Tongue (tissue), 2 donors: Measurements from ENCODE around the gene KCNQ1. TPM values are rescaled to one million over a fixed set of nuclear protein-coding genes. Genes with fewer than 3 reads are reported as not detected.

Experiments used
- DNase-seq: peaks from one replicate; pipeline ENCODE4 v3.0.0-alpha.2; 2015
- total RNA-seq: library from RNA; depleted of rRNA; stranded (reverse); fragments of >200 nt; gene quantifications from one replicate; pipeline ENCODE4 v1.2.3, GENCODE V29; 2014

Gene KCNQ1
- total RNA-seq, 1 donor from 2014 or later: 2.6 TPM

- DNase-seq: no peak
These were observed 109.1 kb downstream of the KCNQ1 start for GRCh38 chr11:2553886-2554285.

GRCh38 chr11:2554338-2555207, 109.8 kb downstream of the KCNQ1 start:
- DNase-seq: no peak

GRCh38 chr11:2555336-2555735, 110.5 kb downstream of the KCNQ1 start:
- DNase-seq: no peak

DNA sequence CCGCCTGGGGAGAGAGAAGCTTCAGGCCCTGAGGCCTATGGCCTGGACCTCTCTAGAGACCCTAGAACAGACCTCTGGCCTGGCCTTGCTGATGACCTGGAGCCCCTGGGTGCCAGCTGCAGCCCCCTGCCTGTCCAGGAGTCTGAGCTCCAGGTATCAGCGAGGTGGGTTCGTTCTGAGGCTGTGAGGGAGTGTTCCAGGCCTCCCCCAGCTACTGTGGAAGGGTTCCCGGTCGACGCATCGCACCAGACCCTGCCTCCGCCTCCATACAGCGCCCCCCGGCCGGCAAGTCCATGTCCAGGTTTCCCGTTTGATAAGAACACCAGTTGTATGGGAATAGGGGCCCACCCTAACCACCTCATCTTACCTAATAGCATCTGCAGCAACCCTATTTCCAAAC, 111.1 kb downstream of the KCNQ1 start:
- no peak for DNase-seq

DNA sequence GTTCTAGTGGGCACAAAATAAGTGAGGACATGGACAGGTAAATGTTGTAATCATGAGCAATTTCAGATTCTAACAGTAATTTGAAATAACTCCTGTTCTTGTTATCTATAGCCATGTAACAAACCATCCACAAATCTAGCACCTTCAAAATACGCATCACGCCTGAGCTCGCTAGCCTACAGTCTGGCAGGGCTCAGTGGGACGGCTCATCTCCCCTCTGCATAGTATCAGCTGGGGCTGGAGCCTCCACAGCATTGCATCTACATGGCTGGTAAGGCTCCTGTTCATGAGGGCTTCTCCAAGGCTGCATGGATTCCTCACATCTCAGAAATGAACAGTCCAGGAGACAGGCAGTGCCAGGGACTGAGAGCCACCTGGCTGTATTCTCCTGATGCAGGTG, 112.6 kb downstream of the KCNQ1 start:
- no peak for DNase-seq

DNA sequence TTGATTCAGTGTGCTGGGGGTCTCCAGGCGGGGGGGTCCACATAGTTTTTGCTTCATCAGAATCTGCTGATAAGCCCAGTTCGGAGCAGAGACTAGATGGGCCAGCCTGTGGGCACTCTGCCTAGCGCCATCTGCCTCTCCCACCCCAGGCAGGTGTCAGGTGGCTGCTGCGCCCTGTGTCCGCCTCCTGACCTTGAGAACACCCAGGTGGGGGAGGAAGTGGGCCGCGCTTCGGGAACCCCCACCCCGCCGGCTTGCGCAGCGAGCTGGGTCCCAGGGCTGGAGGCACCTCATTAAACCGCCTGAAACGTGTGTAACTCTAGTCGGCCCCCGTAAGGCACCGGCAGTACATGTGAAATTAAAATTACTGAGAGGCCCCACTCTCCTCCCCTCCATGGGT, 113.6 kb downstream of the KCNQ1 start:
- no peak for DNase-seq

DNA sequence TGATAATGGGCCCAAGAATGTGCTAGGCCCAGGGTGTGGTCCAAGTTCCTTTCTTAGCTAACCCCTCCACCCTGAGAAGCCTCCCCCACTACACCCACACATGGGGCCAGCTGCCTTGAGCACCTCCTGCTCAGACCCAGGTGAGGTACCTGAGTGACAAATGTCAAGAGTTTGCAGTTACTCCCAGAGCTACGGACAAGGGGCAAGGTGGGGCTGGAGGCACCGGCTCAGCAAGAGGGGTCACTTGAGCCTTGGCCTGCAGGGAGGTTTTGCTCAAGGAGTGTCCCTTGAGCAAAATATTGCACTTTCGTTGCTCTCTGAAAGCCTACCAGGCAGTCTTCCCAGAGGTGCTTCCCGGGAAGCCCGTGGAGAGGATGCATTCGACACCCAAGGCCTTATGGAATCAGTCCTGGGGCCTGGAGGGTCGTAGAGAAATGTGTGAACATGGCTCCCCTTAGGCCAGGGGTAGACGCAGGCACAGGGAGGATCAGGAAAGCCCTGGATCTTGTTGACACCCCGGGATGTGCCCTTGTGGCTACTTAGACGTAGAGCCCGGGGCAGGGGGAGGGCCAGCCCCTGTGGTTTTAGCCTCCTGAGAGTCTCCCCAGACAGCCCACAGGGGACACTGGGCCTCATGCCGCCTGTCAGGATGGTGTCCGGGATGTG, 114.2 kb downstream of the KCNQ1 start:
- no peak for DNase-seq

DNA sequence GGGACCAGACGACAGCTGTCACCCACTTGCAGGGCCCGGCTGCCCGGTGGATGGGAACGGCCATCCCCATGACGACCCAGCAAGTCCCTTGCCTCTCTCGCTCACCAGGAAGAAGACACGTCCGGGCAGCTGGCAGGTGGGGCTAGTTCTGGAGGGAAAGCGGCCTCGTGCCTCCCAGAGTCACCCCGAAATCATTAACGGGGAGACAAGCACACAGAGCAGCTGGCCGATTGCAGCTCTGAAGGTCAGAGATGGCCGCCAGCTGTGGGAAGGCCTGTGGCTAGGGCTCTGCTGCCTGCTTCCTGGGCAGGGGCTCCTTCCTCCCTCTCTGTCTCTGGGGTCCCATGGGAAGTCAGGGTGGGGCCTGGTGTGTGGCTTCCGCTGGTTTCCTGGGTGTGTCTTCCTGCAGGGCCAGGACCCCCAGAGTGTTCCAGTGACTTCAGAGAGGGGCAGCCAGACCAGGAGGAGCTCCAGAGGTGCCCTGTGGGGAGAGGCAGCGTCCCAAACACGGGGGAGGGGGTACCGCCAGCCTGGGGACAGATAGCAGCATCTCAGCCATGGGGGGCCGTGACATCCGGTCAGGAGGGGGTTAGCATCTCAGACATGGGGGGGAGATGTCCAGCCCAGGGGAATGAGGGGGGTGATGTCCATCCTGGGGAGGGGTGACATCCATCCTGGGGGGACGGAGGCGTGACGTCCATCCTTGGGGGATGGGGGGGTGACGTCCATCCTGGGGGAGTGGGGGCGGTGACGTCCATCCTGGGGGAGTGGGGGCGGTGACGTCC, 114.9 kb downstream of the KCNQ1 start:
- no peak for DNase-seq

DNA sequence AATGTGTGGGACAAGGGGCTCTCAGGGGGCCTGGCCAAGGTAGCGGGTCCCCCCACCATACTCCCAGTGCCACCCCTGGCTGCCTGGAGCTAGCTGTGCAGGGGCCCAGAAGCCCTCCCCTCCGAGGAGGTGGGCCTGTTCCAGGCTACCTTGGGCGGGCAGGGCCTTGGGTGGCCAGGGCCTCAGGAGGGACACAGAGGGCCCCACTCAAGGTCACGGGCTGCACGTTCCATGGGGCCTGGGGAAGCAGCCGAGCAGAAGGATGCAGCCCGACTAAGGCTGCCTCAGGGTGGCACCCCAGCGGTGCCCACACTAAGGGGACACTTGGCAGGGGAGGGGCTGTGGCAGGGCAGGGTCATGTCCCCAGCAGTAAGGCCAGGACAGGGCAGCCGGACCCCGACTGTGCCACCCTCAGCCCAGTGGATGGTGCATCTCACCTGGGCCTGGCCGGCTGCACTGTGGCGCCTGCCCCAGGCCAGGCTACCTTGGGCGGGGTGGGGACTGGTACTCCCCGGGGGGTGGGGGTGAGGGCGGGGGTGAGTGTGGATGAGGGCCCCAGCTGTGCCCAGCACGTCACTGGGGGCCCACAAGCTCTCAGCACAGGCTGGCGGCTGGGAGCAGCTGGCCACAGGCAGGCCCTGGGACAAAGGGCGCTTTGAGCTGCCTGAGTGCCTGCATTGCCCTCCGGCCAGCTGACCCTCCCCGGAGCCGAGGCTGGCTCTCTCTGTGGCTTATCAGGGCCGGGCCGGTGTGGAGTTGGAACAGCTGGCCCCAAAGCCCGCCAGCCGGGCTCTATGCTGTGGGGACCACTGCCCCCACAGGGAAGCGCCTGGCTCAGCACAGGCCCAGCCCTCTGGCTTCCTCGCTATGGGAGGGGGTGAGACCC, 117.1 kb downstream of the KCNQ1 start:
- DNase-seq: peak; percentile 83

DNA sequence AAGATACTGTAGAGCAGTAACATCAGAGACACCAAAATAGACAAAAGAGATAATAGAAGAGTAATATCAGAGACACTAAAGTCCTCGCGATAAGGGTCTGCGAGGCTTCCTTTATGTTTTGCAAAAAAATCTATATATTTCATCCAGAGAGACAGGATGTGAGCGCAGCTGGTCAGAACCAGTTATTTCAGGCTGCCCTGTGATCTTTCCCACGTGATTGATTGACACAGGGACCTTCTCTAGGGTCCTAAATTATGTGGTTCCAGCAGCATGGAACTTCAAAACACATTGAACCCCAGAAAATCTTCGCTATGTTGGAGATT, 118.0 kb downstream of the KCNQ1 start:
- no peak for DNase-seq

- no peak for DNase-seq
These were observed 118.6 kb downstream of the KCNQ1 start for GRCh38 chr11:2563213-2564007.

DNA sequence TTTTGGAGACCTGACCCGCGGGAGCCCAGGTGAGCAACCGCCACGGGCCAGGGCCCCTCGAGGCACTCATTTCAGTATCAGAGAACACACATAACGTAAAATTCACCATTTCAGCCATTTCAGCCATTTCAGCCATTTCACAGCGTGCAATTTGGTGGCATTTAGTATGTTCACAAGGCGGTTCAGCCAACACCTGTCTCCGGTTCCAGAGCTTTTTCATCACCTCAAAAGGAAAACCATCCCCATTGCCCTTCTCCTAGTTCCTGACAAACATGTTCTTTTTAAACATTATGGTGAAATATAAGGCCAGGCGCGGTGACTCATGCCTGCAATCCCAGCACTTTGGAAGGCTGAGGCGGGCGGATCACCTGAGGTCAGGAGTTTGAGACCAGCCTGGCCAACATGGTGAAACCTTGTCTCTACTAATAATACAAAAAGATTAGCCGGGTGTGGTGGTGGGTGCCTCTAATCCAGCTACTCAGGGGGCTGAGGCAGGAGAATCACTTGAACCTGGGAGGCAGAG, 119.3 kb downstream of the KCNQ1 start:
- DNase-seq: no peak

DNA sequence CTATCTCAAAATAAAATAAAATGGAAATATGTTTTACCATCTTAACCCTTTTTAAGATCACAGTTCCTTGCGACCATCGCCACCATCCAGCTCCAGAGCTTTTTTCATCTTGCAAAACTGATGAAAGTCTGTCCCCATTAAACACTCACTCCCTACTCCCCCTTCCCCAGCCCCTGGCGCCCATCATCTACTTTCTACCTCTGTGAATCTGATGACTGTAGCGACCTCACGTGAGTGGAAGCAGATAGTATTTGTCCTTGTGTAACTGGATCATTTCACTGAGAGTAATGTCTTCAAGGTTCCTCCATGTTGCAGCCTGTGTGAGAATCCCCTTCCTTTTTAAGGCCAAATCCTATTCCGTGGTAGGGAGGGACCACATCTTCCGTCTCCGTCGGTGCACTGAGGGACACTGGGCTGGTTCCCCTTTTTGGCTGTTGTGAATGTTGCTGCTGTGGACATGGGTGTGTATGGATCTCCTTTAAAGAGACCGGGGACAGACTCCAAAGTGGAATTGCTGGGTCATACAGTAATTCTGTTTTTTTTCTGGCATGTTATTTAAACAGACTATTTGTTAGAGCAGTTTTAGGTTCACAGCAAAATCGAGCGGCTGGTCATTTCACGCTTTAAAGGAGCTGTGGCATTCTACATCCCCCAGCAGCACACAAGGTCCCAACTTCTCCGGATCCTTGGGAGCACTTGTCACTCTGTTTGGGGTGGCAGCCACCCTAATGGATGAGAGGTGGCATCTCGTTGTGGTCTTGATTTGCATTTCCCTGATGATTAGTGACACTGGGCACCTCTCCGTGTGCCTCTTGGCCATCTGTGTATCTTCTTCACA, 120.0 kb downstream of the KCNQ1 start:
- DNase-seq: no peak

GRCh38 chr11:2565447-2566222, 120.8 kb downstream of the KCNQ1 start:
- no peak for DNase-seq

DNA sequence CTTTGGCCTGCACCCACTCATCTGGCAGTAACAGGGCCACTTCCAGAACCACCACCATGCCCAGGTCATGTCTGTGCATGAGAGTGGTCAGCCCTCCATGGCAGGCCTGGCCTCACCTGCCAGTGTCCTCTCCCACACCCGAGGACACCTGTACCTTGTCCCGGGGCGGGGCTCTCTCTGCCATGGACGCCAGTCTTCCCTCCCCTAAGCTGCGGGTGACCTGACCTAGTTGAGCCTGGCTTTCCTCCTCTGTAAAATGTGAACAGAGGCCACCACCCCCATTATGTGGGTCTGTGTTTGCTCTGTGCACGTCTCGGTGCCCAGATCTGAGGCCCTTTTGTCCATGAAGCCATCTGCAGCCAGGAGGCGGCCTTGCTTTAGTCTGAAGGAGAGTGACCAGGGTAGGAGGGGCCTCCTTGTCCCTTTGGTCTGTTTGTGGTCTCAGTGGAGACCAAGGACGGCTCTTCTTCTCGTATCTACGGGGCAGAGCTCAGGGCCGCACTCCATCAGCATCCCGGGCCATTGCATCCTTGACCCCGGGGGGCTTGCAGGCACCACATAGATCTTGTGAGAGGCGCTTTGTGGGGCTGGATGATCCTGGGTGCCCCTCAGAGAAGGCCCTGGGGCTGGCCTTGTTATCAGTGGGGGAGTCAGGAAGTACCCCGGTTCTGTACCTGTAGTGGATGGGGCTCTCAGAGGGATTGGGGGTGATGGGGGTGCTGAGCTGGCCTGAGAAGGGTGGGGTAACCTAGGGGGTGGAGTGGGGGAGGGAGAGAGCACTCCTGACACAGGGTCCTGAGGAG, 121.6 kb downstream of the KCNQ1 start:
- DNase-seq: no peak

DNA sequence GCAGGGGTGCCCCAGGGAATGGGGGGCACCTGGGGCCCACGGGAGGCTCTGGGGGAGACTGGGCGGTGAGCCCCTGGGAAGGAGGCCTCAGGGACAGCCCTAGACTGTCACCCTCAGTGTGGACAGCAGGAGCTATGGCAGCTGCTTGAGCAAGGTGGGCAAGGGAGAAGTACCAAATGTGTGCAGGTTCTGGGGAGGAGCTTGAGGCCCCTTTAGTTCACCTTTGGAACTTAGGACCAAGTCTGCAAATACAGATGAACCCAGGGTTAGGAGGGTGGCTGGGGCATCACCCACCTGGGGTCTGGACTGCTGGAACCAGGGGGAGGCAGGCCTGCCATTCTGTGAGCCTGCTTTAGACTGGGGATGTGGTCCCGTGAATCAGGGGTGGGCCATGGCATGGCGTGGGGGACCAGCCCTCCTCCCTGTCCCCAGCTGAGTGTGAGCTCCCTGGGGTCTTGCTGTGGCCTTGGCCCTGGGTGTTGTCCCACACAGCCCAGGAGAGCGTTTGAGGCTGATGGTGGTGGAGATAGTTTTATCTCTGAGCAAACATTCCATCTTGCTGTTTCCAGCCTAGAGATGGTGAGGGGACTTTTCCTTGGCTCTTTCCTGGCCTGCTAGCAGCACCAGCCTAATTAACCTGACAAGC, 122.3 kb downstream of the KCNQ1 start:
- DNase-seq: no peak

- no peak for DNase-seq
These were observed 124.5 kb downstream of the KCNQ1 start for GRCh38 chr11:2569321-2569721.

DNA sequence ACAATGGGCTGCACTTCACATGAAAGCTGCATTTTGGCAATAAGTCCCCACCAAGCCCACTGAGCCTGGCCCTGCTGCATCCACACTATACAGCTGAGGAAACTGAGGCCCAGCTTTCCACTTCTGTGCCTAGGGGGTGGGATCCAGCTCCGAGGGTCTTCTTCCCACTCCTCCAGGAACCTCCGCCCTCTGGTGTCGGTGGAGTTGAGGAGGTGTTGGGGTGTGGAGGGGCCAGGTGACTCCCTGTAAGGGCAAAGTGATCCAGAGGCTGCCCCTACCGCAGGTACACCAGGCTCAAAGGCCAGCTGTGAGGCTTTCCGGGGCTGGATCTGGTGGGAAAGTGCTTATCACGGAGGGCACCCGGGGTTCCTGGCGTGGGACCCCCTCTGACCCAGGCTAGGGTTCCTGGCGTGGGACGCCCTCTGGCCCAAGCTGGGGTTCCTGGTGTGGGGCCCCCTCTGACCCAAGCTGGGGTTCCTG, 125.0 kb downstream of the KCNQ1 start:
- no peak for DNase-seq
